Stomach (tissue), 9 donors: ENCODE results near the gene RNF123. TPM values are rescaled to one million over a fixed set of nuclear protein-coding genes. Genes with fewer than 3 reads are reported as not detected.

ENCODE experiments used
- DNase-seq, 2 donors: peaks; one replicate each; pipeline versions ENCODE4 v3.0.0 to v3.0.0-alpha.2; 2013 to 2019
- H3K27ac ChIP-seq, 5 donors: fragments of 200-600 bp in 4 of 5; sonication (generic) in 4 of 5; one replicate each; pipeline ENCODE4 v1.5.1; 2013 to 2019; ENCODE audit warnings: mild to moderate bottlenecking in 1 of 5, moderate library complexity in 1 of 5
- H3K27me3 ChIP-seq, 3 donors: fragments of 200-600 bp; sonication (generic); one replicate each; pipeline ENCODE4 v1.5.1; 2017 to 2019; ENCODE audit warnings: mixed run types in 1 of 3
- H3K36me3 ChIP-seq, 4 donors: fragments of 200-600 bp; sonication (generic); 1 replicate in 3 of 4; 2 replicates in 1 of 4; pipeline ENCODE4 v1.5.1; 2016 to 2019
- H3K4me1 ChIP-seq, 4 donors: fragments of 200-600 bp; sonication (generic); one replicate each; pipeline ENCODE4 v1.5.1; 2016 to 2019
- H3K4me3 ChIP-seq, 4 donors: fragments of 200-600 bp; sonication (generic) in 3 of 4; one replicate each; pipeline ENCODE4 v1.5.1; 2016 to 2019; ENCODE audit warnings: mild to moderate bottlenecking in 1 of 4
- H3K9me3 ChIP-seq, 4 donors: fragments of 200-600 bp; sonication (generic); one replicate each; pipeline ENCODE4 v1.5.1; 2016 to 2019
- CTCF ChIP-seq, 7 experiments: fragments of 450-650 bp in 4 of 7; fragments of 200-600 bp in 3 of 7; sonication (generic) in 3 of 7; IDR thresholded peaks; one replicate each; pipeline ENCODE4 v1.5.1; 2016 to 2019; ENCODE audit warnings: antibody characterized with exemption in 7 of 7, control low read depth in 2 of 7, mild to moderate bottlenecking in 1 of 7
- EP300 ChIP-seq: sonication (generic); formaldehyde crosslinking; IDR thresholded peaks from one replicate; pipeline ENCODE4 v1.6.1; 2017; ENCODE audit warnings: antibody characterized with exemption
- POLR2A ChIP-seq, 4 donors: fragments of 450-650 bp; IDR thresholded peaks; one replicate each; pipeline ENCODE4 v1.6.1; 2016; ENCODE audit warnings: antibody characterized with exemption in 4 of 4, control low read depth in 2 of 4, mild to moderate bottlenecking in 1 of 4, moderate library complexity in 1 of 4
- POLR2AphosphoS5 ChIP-seq, 3 donors: sonication (generic); formaldehyde crosslinking; IDR thresholded peaks; one replicate each; pipeline ENCODE4 v1.6.1; 2016; ENCODE audit warnings: antibody characterized with exemption in 3 of 3
- WGBS, 5 donors: extraction: QIAGEN DNeasy Blood & Tissue Kit in 3 of 5; methylation state at CpG; one replicate each; pipeline versions ENCODE4 v1.1.5 to v1.1.7; 2013 to 2018; 5-methylcytosine and 5-hydroxymethylcytosine counted together
- intact Hi-C: fragments of 100-400 bp; cut with DNase I; formaldehyde crosslinking; loops from one replicate; pipeline ENCODE4 v1.15.1; 2023; ENCODE audit warnings: low total_unique reads
- polyA plus RNA-seq, 3 donors: library from polyadenylated mRNA; stranded (reverse); fragments of 200-250 nt; gene quantifications; one replicate each; pipeline ENCODE4 v1.2.3, GENCODE V29; 2013
- total RNA-seq, 5 donors: library from RNA; depleted of rRNA; stranded (reverse); fragments of >200 nt; gene quantifications; one replicate each; pipeline versions ENCODE4 v1.1.0 to v1.2.3, GENCODE V29; 2014 to 2016
- donor health status: healthy with polysubstance abuse.
- donor health status: Bipolar disorder and iron deficiency.
- donor health status: healthy.

Gene RNF123
- total and polyA plus RNA-seq, 8 donors, result 18.1 to 75.4 (median 26.6) TPM

- H3K36me3 ChIP-seq, result peaks cover 20 to 84% (median 70%) of the 10 kb centered on the region in 4 donors
- intact Hi-C loops, result no loop called here
- DNase-seq, result no peak
- TF ChIP-seq POLR2AphosphoS5 (IDR thresholded peaks at IDR 0.05) (no peak), CTCF (IDR thresholded peaks at IDR 0.05) (no peak), EP300 (no peak), POLR2A (IDR thresholded peaks at IDR 0.05) (no peak)
- 93 to 98% (median 95%) methylated on average over 10 to 17 of the region's 17 CpGs for WGBS, 5 donors
- H3K27me3 ChIP-seq, result no peaks in the 10 kb centered on the region
- H3K9me3 ChIP-seq, result no peaks in the 10 kb centered on the region
- H3K4me1 ChIP-seq, result peaks cover 0 to 8% (median 0%) of the 10 kb centered on the region in 4 donors
- no peak overlapping the region for H3K4me3 ChIP-seq
- no peak overlapping the region for H3K27ac ChIP-seq
Measured at GRCh38 chr3:49705390-49705960, 16.1 kb downstream of the RNF123 start.

GRCh38 chr3:49706456-49707112, 17.2 kb downstream of the RNF123 start:
- DNase-seq, result no peak
- no peak overlapping the region for H3K27ac ChIP-seq
- no peaks in the 10 kb centered on the region for H3K27me3 ChIP-seq
- H3K4me1 ChIP-seq, result peaks cover 0 to 8% (median 0%) of the 10 kb centered on the region in 4 donors
- no peak overlapping the region for H3K4me3 ChIP-seq
- H3K9me3 ChIP-seq, result no peaks in the 10 kb centered on the region
- peaks cover 19 to 83% (median 68%) of the 10 kb centered on the region in 4 donors for H3K36me3 ChIP-seq
- TF ChIP-seq POLR2A (IDR thresholded peaks at IDR 0.05), result no peak
- no peak for TF ChIP-seq POLR2AphosphoS5 (IDR thresholded peaks at IDR 0.05)
- TF ChIP-seq CTCF (IDR thresholded peaks at IDR 0.05), result no peak
- no peak for TF ChIP-seq EP300
- WGBS, 5 donors, result 83 to 92% (median 91%) methylated on average over 9 of the region's 9 CpGs
- intact Hi-C loops, result no loop called here

- TF ChIP-seq POLR2A (IDR thresholded peaks at IDR 0.05) (no peak), POLR2AphosphoS5 (IDR thresholded peaks at IDR 0.05) (no peak)
- peaks cover 14 to 82% (median 66%) of the 10 kb centered on the region in 4 donors for H3K36me3 ChIP-seq
- no peak for DNase-seq
- H3K4me3 ChIP-seq, result no peak overlapping the region
- WGBS, 5 donors, result 76 to 86% (median 81%) methylated on average over 4 of the region's 4 CpGs
- H3K9me3 ChIP-seq, result no peaks in the 10 kb centered on the region
- H3K27me3 ChIP-seq, result no peaks in the 10 kb centered on the region
- intact Hi-C loops, result no loop called here
- H3K27ac ChIP-seq, result no peak overlapping the region
- peaks cover 0 to 8% (median 0%) of the 10 kb centered on the region in 4 donors for H3K4me1 ChIP-seq
Measured at GRCh38 chr3:49707113-49707480, 17.7 kb downstream of the RNF123 start.

- no peak overlapping the region for H3K27ac ChIP-seq
- 90 to 99% (median 98%) methylated on average over 8 of the region's 8 CpGs for WGBS, 5 donors
- TF ChIP-seq POLR2A (IDR thresholded peaks at IDR 0.05) (no peak), EP300 (no peak), CTCF (IDR thresholded peaks at IDR 0.05) (no peak), POLR2AphosphoS5 (IDR thresholded peaks at IDR 0.05) (no peak)
- H3K4me1 ChIP-seq, result no peaks in the 10 kb centered on the region
- intact Hi-C loops, result loop anchor here (10.0 kb wide), 1 partner anchor 125 kb away; no protein-coding TSS in a partner anchor
- H3K36me3 ChIP-seq, result peaks cover 3 to 79% (median 62%) of the 10 kb centered on the region in 4 donors
- no peak for DNase-seq
- no peak overlapping the region for H3K4me3 ChIP-seq
- no peaks in the 10 kb centered on the region for H3K27me3 ChIP-seq
- H3K9me3 ChIP-seq, result no peaks in the 10 kb centered on the region
Measured at GRCh38 chr3:49709852-49710251, 20.5 kb downstream of the RNF123 start.

GRCh38 chr3:49711489-49711888, 22.1 kb downstream of the RNF123 start:
- no peak overlapping the region for H3K27ac ChIP-seq
- 86 to 93% (median 92%) methylated on average over 5 of the region's 5 CpGs for WGBS, 5 donors
- peaks cover 0 to 78% (median 60%) of the 10 kb centered on the region in 4 donors for H3K36me3 ChIP-seq
- H3K27me3 ChIP-seq, result no peaks in the 10 kb centered on the region
- intact Hi-C loops, result loop anchor here (10.0 kb wide), 1 partner anchor 123 kb away; no protein-coding TSS in a partner anchor
- TF ChIP-seq CTCF (IDR thresholded peaks at IDR 0.05), result no peak
- TF ChIP-seq EP300, result no peak
- no peak for TF ChIP-seq POLR2A (IDR thresholded peaks at IDR 0.05)
- no peak for TF ChIP-seq POLR2AphosphoS5 (IDR thresholded peaks at IDR 0.05)
- H3K4me3 ChIP-seq, result no peak overlapping the region
- no peaks in the 10 kb centered on the region for H3K4me1 ChIP-seq
- peak in 1 of 2 donors; percentile 7 for DNase-seq
- no peaks in the 10 kb centered on the region for H3K9me3 ChIP-seq
